B cell (primary cell): ENCODE measurements around the gene ERG.

Experiments
- EZH2 ChIP-seq: IDR thresholded peaks from 2 replicates; pipeline ENCODE4 v1.6.1; 2012; ENCODE audit warnings: borderline replicate concordance, low read depth, mild to moderate bottlenecking, moderate library complexity, low read length; ENCODE audit not compliant: insufficient read depth, poor library complexity, severe bottlenecking
- TF ChIP-seq, protein P1 (sequence below): fragments of 200-600 bp; IDR thresholded peaks from one replicate; pipeline ENCODE4 v1.8.0; 2022; ENCODE audit warnings: antibody characterized with exemption, mild to moderate bottlenecking

DNA sequence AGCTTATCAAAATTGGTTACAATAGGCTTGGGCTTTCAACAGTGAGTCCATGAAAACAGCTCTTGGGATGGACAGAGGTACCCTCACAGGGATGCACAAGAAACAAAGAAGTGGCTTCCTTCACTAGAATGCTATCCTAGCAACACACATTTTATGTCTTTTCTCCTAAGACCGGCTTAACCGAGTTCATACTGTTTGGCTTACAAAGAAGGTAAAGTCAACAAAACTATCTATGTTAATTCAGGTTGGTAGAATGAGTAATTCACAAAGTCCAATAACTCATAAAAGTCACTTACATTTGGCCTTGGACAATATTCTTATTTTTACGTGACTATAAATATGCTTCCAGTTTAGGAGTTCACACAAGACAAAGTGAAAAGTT lies 9.0 kb downstream of the ERG start:
- TF ChIP-seq, protein P1, sequence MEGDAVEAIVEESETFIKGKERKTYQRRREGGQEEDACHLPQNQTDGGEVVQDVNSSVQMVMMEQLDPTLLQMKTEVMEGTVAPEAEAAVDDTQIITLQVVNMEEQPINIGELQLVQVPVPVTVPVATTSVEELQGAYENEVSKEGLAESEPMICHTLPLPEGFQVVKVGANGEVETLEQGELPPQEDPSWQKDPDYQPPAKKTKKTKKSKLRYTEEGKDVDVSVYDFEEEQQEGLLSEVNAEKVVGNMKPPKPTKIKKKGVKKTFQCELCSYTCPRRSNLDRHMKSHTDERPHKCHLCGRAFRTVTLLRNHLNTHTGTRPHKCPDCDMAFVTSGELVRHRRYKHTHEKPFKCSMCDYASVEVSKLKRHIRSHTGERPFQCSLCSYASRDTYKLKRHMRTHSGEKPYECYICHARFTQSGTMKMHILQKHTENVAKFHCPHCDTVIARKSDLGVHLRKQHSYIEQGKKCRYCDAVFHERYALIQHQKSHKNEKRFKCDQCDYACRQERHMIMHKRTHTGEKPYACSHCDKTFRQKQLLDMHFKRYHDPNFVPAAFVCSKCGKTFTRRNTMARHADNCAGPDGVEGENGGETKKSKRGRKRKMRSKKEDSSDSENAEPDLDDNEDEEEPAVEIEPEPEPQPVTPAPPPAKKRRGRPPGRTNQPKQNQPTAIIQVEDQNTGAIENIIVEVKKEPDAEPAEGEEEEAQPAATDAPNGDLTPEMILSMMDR: no peak
- TF ChIP-seq EZH2: no peak
